Uterus (tissue), 4 donors: ENCODE data around the gene COL28A1. TPM values are rescaled to one million over a fixed set of nuclear protein-coding genes. Genes with fewer than 3 reads are reported as not detected.

Source experiments
- DNase-seq, 2 donors: peaks; one replicate each; pipeline ENCODE4 v3.0.0-alpha.2; 2019 to 2020
- H3K27ac ChIP-seq, 2 donors: fragments of 200-600 bp; sonication (generic); 1 replicate in 1 of 2; 2 replicates in 1 of 2; pipeline ENCODE4 v1.5.1; 2016 to 2018
- H3K27me3 ChIP-seq, 2 donors: fragments of 200-600 bp; sonication (generic); one replicate each; pipeline ENCODE4 v1.5.1; 2018 to 2019; ENCODE audit warnings: control low read depth in 1 of 2
- H3K36me3 ChIP-seq, 2 donors: fragments of 200-600 bp; sonication (generic); one replicate each; pipeline ENCODE4 v1.5.1; 2019; ENCODE audit warnings: control low read depth in 1 of 2
- H3K4me1 ChIP-seq, 2 donors: fragments of 200-600 bp; sonication (generic); one replicate each; pipeline ENCODE4 v1.5.1; 2018 to 2019; ENCODE audit warnings: control low read depth in 1 of 2
- H3K4me3 ChIP-seq, 2 donors: fragments of 200-600 bp; sonication (generic); 1 replicate in 1 of 2; 2 replicates in 1 of 2; pipeline ENCODE4 v1.5.1; 2018 to 2019; ENCODE audit warnings: mild to moderate bottlenecking in 1 of 2
- H3K9me3 ChIP-seq, 2 donors: fragments of 200-600 bp; sonication (generic); one replicate each; pipeline ENCODE4 v1.5.1; 2019; ENCODE audit warnings: control low read depth in 1 of 2
- POLR2A ChIP-seq, 2 donors: fragments of 450-650 bp; IDR thresholded peaks; one replicate each; pipeline ENCODE4 v1.6.1; 2016; ENCODE audit warnings: antibody characterized with exemption in 2 of 2, mild to moderate bottlenecking in 1 of 2, moderate library complexity in 1 of 2
- intact Hi-C: fragments of 100-400 bp; cut with DNase I; formaldehyde crosslinking; loops from one replicate; pipeline ENCODE4 v1.15.1; 2023; ENCODE audit warnings: low total_unique reads
- total RNA-seq, 4 donors: library from RNA; depleted of rRNA in 3 of 4; stranded (reverse); fragments of >200 nt in 3 of 4; gene quantifications; one replicate each; pipeline versions ENCODE4 v1.1.0 to v1.2.4, GENCODE V29; 2014 to 2023
- TF ChIP-seq, protein P1 (sequence below), 4 experiments: fragments of 200-600 bp in 2 of 4; fragments of 450-650 bp in 2 of 4; sonication (generic) in 2 of 4; IDR thresholded peaks; one replicate each; pipeline ENCODE4 v1.5.1; 2016 to 2019; ENCODE audit warnings: antibody characterized with exemption in 4 of 4, mild to moderate bottlenecking in 2 of 4, moderate library complexity in 1 of 4
- donor health status: DM: yes; HTN: yes; CAD: no.

COL28A1 gene
- total RNA-seq, 4 donors from 2014 or later, result 0.26 to 6.8 (median 1.7) TPM

DNA sequence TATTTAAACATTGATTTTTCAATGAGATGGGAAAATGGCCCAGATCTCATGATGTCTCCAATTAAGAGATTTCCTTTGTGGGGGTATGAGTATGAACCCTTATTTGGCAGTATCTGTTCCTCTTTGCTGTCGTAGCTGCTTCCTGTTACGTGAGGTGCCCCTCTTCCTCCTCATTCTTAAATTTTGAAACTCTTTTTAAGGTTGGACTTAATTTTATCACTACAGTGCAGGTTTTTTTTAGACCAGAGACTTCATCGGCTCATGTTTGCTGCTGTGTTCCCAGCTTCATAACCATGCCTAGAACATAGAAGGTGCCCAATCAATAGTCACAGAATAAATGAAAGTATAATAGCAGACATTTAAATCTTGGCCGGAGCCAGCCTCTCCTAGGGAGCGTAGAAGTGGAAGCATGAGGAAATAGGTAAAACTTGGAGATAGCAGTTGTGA is 33.4 kb upstream of the COL28A1 start:
- H3K9me3 ChIP-seq, result no peaks in the 10 kb centered on the region
- no peak overlapping the region for H3K27ac ChIP-seq
- no peaks in the 10 kb centered on the region for H3K27me3 ChIP-seq
- intact Hi-C loops, result no loop called here
- DNase-seq, result no peak
- H3K36me3 ChIP-seq, result no peaks in the 10 kb centered on the region
- no peak overlapping the region for H3K4me3 ChIP-seq
- TF ChIP-seq POLR2A (IDR thresholded peaks at IDR 0.05), result no peak
- TF ChIP-seq, protein P1, sequence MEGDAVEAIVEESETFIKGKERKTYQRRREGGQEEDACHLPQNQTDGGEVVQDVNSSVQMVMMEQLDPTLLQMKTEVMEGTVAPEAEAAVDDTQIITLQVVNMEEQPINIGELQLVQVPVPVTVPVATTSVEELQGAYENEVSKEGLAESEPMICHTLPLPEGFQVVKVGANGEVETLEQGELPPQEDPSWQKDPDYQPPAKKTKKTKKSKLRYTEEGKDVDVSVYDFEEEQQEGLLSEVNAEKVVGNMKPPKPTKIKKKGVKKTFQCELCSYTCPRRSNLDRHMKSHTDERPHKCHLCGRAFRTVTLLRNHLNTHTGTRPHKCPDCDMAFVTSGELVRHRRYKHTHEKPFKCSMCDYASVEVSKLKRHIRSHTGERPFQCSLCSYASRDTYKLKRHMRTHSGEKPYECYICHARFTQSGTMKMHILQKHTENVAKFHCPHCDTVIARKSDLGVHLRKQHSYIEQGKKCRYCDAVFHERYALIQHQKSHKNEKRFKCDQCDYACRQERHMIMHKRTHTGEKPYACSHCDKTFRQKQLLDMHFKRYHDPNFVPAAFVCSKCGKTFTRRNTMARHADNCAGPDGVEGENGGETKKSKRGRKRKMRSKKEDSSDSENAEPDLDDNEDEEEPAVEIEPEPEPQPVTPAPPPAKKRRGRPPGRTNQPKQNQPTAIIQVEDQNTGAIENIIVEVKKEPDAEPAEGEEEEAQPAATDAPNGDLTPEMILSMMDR (IDR thresholded peaks at IDR 0.05), result no peak
- peaks cover 0 to 9% of the 10 kb centered on the region in 2 donors for H3K4me1 ChIP-seq

DNA sequence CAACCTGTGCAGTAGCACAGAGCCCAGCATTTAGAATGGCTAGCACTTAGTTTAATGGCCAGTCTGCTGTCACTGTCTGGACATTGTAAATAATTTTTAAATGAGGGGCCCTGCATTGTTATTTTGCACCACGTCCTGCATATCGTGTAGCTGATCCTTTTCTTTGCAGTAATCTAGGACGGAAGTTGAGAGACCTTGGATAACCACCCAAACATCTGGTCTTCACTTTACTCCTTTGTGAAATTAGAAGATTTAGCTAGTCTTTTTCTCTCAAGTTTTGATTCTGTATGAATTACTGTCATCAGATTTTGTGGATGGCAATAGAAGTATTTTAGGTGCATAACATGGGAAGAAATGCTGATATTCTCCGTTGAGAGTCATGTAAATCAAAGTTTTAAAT is 32.9 kb upstream of the COL28A1 start:
- no peak for DNase-seq
- TF ChIP-seq, protein P1 (IDR thresholded peaks at IDR 0.05), result no peak
- TF ChIP-seq POLR2A (IDR thresholded peaks at IDR 0.05), result no peak
- intact Hi-C loops, result no loop called here
- H3K4me3 ChIP-seq, result peak overlapping the region in 1 of 2 donors; percentile 47
- no peaks in the 10 kb centered on the region for H3K27me3 ChIP-seq
- no peaks in the 10 kb centered on the region for H3K9me3 ChIP-seq
- H3K27ac ChIP-seq, result no peak overlapping the region
- peaks cover 0 to 9% of the 10 kb centered on the region in 2 donors for H3K4me1 ChIP-seq
- H3K36me3 ChIP-seq, result no peaks in the 10 kb centered on the region

DNA sequence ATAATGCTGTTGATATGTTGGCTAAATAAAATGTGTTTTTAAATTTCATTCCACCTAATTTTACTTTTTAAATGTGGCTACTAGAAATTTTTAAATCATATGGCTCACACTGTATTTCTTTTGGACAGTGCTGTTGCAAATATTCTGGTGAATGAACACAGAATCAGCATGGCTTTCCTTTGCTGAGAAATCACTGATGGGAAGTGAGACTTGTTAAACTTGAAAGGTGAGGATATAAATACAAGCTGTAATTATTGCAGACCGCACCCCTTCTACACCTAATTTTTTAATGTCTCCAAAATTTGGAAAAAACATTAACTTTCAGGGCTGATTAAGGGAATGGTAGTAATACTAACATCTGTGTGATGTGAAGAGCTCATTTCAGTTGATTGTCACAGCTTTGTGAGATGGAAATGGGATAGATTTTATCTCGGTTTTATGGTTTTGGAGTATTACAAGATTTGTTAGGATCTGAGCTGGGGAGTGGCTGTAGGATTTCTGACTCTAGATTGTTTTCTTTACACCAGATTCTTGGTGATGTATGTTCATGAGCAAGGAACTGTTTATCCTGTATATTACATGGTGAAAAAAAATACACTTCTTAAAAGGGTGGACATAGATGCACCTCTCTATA is 32.3 kb upstream of the COL28A1 start:
- intact Hi-C loops, result no loop called here
- DNase-seq, result no peak
- TF ChIP-seq, protein P1 (IDR thresholded peaks at IDR 0.05), result no peak
- peaks cover 0 to 9% of the 10 kb centered on the region in 2 donors for H3K4me1 ChIP-seq
- H3K27ac ChIP-seq, result peak overlapping the region in 1 of 2 donors; percentile 90
- peak overlapping the region; percentile 47 to 88 for H3K4me3 ChIP-seq
- H3K27me3 ChIP-seq, result no peaks in the 10 kb centered on the region
- no peaks in the 10 kb centered on the region for H3K9me3 ChIP-seq
- H3K36me3 ChIP-seq, result no peaks in the 10 kb centered on the region

DNA sequence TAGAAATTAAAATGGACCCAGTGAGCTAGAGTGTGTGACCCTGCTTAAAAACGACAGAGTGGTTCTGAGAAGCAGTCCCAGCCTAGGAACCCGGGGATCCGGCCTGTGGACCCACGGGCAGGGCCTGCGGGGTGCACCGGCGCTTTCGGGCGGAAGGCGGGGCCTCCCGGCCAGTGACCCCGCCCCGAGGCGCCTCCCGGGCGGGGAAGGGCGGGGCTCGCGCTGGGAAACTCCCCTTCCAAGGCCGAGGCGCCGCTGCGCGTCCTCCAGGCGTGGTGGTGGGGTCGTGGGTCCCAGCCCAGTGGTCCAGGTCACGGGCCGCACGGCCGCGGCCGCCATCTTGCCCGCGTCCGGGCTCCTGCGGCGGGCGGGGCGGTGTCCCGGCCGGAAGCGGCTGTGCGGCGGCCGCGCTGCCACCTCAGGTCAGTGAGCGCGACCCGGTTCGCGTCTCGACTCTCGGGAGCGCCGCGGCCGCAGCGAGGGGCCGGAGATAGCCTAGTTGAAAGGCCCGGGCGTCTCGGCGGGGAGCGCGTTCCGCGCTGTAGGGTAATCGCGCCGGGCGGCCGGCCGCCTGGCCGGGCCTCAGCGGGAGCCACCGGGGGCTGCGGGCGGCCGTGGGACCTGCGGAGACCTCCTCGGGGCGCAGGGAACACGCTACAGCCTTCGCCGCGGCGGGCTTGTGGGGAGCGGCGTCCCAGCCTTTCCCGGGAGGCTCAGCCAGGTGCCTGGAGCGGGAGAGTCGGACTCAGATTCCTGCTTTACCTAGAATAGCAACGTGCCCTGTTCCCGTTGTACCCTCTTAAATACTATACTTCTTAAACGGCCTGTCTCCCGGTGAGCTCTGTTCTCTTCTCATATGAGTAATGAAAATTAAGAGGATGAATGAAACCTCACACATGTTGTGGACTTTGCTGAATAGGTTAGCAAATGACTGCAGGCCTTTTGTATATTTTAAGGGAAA is 31.3 kb upstream of the COL28A1 start, which contains the start of gene MIOS:
Gene MIOS, plus strand, starts transcription at position 234 of the 961 bp plus-strand sequence. CDS start 5,592 bp downstream, outside the sequence.
- Histone ChIP-seq H3K4me1 (peaks cover 0 to 9% of the 10 kb centered on the region in 2 donors), H3K36me3 (no peaks in the 10 kb centered on the region), H3K9me3 (no peaks in the 10 kb centered on the region), H3K27ac (peak within 1 kb of the TSS; percentile 89 to 90), H3K4me3 (peak within 1 kb of the TSS; percentile 47 to 88), H3K27me3 (no peaks in the 10 kb centered on the region)
- peak; percentile 81 to 87 for DNase-seq
- peak in 1 of 2 donors; percentile 82 for TF ChIP-seq POLR2A (IDR thresholded peaks at IDR 0.05)
- TF ChIP-seq, protein P1 (IDR thresholded peaks at IDR 0.05), result no peak
- intact Hi-C loops, result no loop called here
